Measurements from ENCODE around the gene THEM5.

- no peak for TF ChIP-seq GATA3 (IDR thresholded peaks at IDR 0.05; ENCODE audit: low read depth, low read length)
- no peak for TF ChIP-seq GATA2 (IDR thresholded peaks at IDR 0.05; ENCODE audit: low read depth, low read length)
Measured at GRCh38 chr1:151888972-151889570, 35.6 kb upstream of the THEM5 start.
